Measurements from ENCODE around the gene WDR64.

WDR64 gene

DNA sequence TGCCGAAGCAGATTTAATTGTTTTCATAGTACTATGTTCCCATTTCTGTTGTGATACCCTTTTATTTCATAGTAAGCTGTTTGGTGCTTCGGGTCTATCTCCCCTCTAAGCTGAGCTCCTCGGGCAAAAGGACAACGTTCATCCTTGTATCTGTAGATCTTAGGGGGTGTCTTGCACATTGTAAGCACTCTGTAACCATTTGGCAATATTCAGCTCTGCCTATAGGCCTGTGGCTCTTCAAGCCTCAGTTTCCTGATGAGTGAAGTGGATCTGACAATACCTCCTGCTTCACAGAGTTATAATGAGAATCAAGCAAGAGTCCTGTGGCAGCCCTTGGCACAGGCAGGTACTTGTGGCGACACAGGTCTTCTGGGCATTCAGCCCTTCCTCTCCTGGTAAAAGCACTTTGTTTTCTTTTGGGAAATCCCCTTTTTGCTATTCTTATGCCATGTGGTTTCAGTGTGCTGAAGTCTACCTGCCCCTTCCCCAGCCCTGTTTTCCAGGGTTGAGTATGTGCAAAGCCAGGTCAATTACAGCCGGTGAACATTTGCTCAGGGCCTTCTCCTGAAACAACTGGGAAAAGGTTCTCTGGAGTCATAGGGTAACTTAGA lies 187.4 kb downstream of the WDR64 start:
- no peak for DNase-seq (ENCODE audit: low read depth)
- TF ChIP-seq, protein P1, sequence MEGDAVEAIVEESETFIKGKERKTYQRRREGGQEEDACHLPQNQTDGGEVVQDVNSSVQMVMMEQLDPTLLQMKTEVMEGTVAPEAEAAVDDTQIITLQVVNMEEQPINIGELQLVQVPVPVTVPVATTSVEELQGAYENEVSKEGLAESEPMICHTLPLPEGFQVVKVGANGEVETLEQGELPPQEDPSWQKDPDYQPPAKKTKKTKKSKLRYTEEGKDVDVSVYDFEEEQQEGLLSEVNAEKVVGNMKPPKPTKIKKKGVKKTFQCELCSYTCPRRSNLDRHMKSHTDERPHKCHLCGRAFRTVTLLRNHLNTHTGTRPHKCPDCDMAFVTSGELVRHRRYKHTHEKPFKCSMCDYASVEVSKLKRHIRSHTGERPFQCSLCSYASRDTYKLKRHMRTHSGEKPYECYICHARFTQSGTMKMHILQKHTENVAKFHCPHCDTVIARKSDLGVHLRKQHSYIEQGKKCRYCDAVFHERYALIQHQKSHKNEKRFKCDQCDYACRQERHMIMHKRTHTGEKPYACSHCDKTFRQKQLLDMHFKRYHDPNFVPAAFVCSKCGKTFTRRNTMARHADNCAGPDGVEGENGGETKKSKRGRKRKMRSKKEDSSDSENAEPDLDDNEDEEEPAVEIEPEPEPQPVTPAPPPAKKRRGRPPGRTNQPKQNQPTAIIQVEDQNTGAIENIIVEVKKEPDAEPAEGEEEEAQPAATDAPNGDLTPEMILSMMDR (IDR thresholded peaks at IDR 0.05; ENCODE audit: control insufficient read depth, insufficient read depth, low read depth, low read length, missing control alignments) = no peak
- H3K4me3 ChIP-seq (ENCODE audit: control insufficient read depth, low read depth, low read length) = no peak overlapping the region

DNA sequence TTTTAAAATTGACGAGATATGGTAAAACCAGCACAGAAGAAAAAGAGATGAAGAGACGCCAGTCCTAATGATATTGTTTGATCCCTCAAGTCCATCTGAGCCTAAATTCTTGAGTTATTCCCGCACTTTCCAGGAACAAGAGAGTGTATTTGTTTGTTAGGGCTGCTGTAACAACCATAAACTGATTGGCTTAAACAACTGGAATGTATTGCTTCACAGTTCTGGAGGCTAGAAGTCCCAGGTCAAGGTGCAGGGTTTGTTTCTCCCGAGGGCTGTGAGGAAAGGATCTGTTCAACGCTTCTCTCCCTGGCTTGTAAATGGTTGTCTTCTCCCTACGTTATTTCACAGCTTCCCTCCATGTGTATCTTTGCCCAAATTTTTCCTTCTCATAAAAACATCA lies 188.1 kb downstream of the WDR64 start:
- no peak for DNase-seq (ENCODE audit: low read depth)
- TF ChIP-seq, protein P1 (IDR thresholded peaks at IDR 0.05; ENCODE audit: control insufficient read depth, insufficient read depth, low read depth, low read length, missing control alignments) = no peak

DNA sequence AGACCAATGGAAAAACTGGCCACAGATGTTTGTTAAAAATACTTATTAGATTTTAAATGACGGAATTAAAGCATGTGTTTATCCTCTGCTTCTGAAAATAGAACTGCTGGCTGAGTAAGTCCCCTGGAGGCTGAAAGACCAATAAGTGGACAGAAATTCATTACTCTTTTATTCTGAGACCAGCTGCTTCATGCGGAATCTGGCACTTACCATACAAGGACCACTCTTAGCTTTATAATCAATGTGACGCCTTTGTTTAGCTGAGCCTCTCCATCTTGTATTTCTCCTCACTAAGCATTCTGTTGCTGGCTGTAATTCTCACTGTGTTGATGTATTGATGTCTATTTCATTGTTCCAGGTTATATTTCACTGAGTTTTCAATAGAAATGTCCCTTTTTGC lies 189.6 kb downstream of the WDR64 start:
- no peak for DNase-seq (ENCODE audit: low read depth)
- no peak overlapping the region for H3K4me3 ChIP-seq (ENCODE audit: control insufficient read depth, low read depth, low read length)
- TF ChIP-seq, protein P1 (IDR thresholded peaks at IDR 0.05; ENCODE audit: control insufficient read depth, insufficient read depth, low read depth, low read length, missing control alignments) = no peak

More for the DNA sequence above, 188.1 kb downstream of the WDR64 start:
- no peak overlapping the region for H3K4me3 ChIP-seq (ENCODE audit: control insufficient read depth, low read depth, low read length)

- no peak for DNase-seq (ENCODE audit: low read depth)
- TF ChIP-seq, protein P1 (IDR thresholded peaks at IDR 0.05; ENCODE audit: control insufficient read depth, insufficient read depth, low read depth, low read length, missing control alignments) = no peak
- H3K4me3 ChIP-seq (ENCODE audit: control insufficient read depth, low read depth, low read length) = no peak overlapping the region
These were observed 190.5 kb downstream of the WDR64 start for GRCh38 chr1:241842565-241842964.

- TF ChIP-seq, protein P1 (IDR thresholded peaks at IDR 0.05; ENCODE audit: control insufficient read depth, insufficient read depth, low read depth, low read length, missing control alignments) = no peak
- H3K4me3 ChIP-seq (ENCODE audit: control insufficient read depth, low read depth, low read length) = no peak overlapping the region
- no peak for DNase-seq (ENCODE audit: low read depth)
These were observed 192.5 kb downstream of the WDR64 start for GRCh38 chr1:241844593-241844992.

DNA sequence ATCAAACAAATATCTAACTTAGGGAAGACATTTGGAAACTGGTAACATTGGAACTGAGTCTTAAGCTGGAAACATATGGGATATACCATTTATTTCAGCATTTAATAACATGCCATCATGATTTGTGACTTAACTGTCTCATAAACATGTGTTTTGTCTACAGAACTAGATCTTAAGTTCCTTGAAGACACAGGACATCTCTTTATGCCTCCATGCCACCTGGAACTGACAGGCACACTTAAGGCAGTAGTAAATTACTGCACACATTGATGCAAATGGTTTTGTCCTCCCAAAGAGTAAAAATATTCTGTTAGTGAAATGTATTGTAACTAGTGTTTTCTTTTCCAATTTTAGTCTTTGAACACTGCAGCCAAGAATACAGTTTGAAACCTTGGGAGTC lies 194.3 kb downstream of the WDR64 start:
- no peak overlapping the region for H3K4me3 ChIP-seq (ENCODE audit: control insufficient read depth, low read depth, low read length)
- DNase-seq (ENCODE audit: low read depth) = no peak
- TF ChIP-seq, protein P1 (IDR thresholded peaks at IDR 0.05; ENCODE audit: control insufficient read depth, insufficient read depth, low read depth, low read length, missing control alignments) = no peak

Data from AG09309 (cell line).